GM21529 (cell line): ENCODE measurements around the gene BRPF1.

Source experiments
- ATAC-seq: cut with Tn5 transposase; IDR thresholded peaks from one replicate; pipeline ENCODE4 v1.9.1; 2021; ENCODE audit not compliant: unreplicated experiment

Gene BRPF1

GRCh38 chr3:9785602-9786001 lies 54.1 kb downstream of the BRPF1 start:
- no peak for ATAC-seq

- ATAC-seq: no peak
Measured at GRCh38 chr3:9786209-9786739, 54.7 kb downstream of the BRPF1 start.

- ATAC-seq: no peak
Measured at GRCh38 chr3:9786825-9787669, 55.5 kb downstream of the BRPF1 start.

- no peak for ATAC-seq
Measured at GRCh38 chr3:9787714-9788113, 56.2 kb downstream of the BRPF1 start.

- ATAC-seq: no peak
Measured at GRCh38 chr3:9791127-9791526, 59.6 kb downstream of the BRPF1 start.

GRCh38 chr3:9791790-9792404 lies 60.4 kb downstream of the BRPF1 start:
- no peak for ATAC-seq

GRCh38 chr3:9792405-9793160 lies 61.0 kb downstream of the BRPF1 start, which contains the start of the genes ARPC4 and TADA3:
Gene ARPC4, plus strand, starts transcription at chr3:9793082. Its CDS starts 40 bp downstream, at chr3:9793122.
Gene TADA3, minus strand, starts transcription at chr3:9792473. Its CDS starts 1,007 bp downstream, at chr3:9791466.
- peak; percentile 82 for ATAC-seq

GRCh38 chr3:9793161-9793781 lies 61.7 kb downstream of the BRPF1 start:
- no peak for ATAC-seq

- no peak for ATAC-seq
Measured at GRCh38 chr3:9794400-9794799, 62.9 kb downstream of the BRPF1 start.

GRCh38 chr3:9795207-9795606 lies 63.7 kb downstream of the BRPF1 start:
- ATAC-seq: no peak

GRCh38 chr3:9797196-9797945 lies 65.8 kb downstream of the BRPF1 start:
- no peak for ATAC-seq
